Neural cell (in vitro differentiated cells): ENCODE measurements around the gene DBH. TPM values are rescaled to one million over a fixed set of nuclear protein-coding genes. Genes with fewer than 3 reads are reported as not detected.

Source experiments
- H2AFZ ChIP-seq: fragments of 200-600, 300-800 bp; sonication (generic), shearing (Covaris generic); 2 replicates; pipeline ENCODE4 v1.6.0; 2014; ENCODE audit warnings: low read depth, mild to moderate bottlenecking, antibody characterized with exemption, low read length, moderate library complexity
- H3F3A ChIP-seq: fragments of 200-600 bp; shearing (Covaris generic); 2 replicates; pipeline ENCODE4 v1.6.1; 2016; ENCODE audit warnings: mild to moderate bottlenecking, moderate library complexity, mixed read lengths, antibody characterized with exemption, low read length; ENCODE audit not compliant: insufficient read depth, poor library complexity, severe bottlenecking
- H3K27ac ChIP-seq: fragments of 200-600, 300-800 bp; sonication (generic), shearing (Covaris generic); 2 replicates; pipeline ENCODE4 v1.5.1; 2014; ENCODE audit warnings: mild to moderate bottlenecking, low read length, moderate library complexity
- H3K27me3 ChIP-seq: fragments of 300-800, 200-600 bp; sonication (generic), shearing (Covaris generic); 2 replicates; pipeline ENCODE4 v1.6.0; 2014; ENCODE audit warnings: mild to moderate bottlenecking, low read depth, low read length, moderate library complexity; ENCODE audit not compliant: insufficient read depth
- H3K36me3 ChIP-seq: fragments of 300-800, 200-600 bp; sonication (generic), shearing (Covaris generic); 2 replicates; pipeline ENCODE4 v1.5.1; 2014; ENCODE audit warnings: mild to moderate bottlenecking, antibody characterized with exemption, low read length, moderate library complexity; ENCODE audit not compliant: insufficient read depth
- H3K4me2 ChIP-seq: fragments of 300-800, 200-600 bp; sonication (generic), shearing (Covaris generic); 2 replicates; pipeline ENCODE4 v1.6.0; 2014; ENCODE audit warnings: mild to moderate bottlenecking, low read length
- H3K4me3 ChIP-seq: fragments of 300-800, 200-600 bp; sonication (generic), shearing (Covaris generic); 2 replicates; pipeline ENCODE4 v1.5.1; 2014; ENCODE audit warnings: mild to moderate bottlenecking, low read length, moderate library complexity
- H3K79me2 ChIP-seq: fragments of 200-600 bp; shearing (Covaris generic); replicated peaks from 2 replicates; pipeline ENCODE4 v1.6.0; 2014; ENCODE audit warnings: mild to moderate bottlenecking, low read length, moderate library complexity; ENCODE audit not compliant: insufficient read depth
- H3K9ac ChIP-seq: fragments of 300-800, 200-600 bp; sonication (generic), shearing (Covaris generic); 2 replicates; pipeline ENCODE4 v1.6.1; 2016; ENCODE audit warnings: mild to moderate bottlenecking, low read length, mixed read lengths
- H3K9me2 ChIP-seq: fragments of 200-600 bp; shearing (Covaris generic); 2 replicates; pipeline ENCODE4 v1.6.1; 2016; ENCODE audit warnings: mild to moderate bottlenecking, low read length, mixed read lengths; ENCODE audit not compliant: insufficient read depth
- H3K9me3 ChIP-seq: fragments of 200-600, 300-800 bp; sonication (generic), shearing (Covaris generic); 2 replicates; pipeline ENCODE4 v1.6.1; 2016; ENCODE audit warnings: mild to moderate bottlenecking, mixed run types, low read length, moderate library complexity, mixed read lengths
- H4K20me1 ChIP-seq: fragments of 200-600 bp; shearing (Covaris generic); 2 replicates; pipeline ENCODE4 v1.6.1; 2016; ENCODE audit warnings: mild to moderate bottlenecking, mixed run types; ENCODE audit not compliant: insufficient read depth
- EP300 ChIP-seq: fragments of 450-650 bp; conservative IDR thresholded peaks from 2 replicates; pipeline ENCODE4 v1.6.1; 2014; ENCODE audit warnings: antibody characterized with exemption, mild to moderate bottlenecking, moderate library complexity; ENCODE audit not compliant: poor library complexity, severe bottlenecking
- EZH2 ChIP-seq: fragments of 200-600, 300-800 bp; shearing (Covaris generic), sonication (generic); IDR thresholded peaks from 2 replicates; pipeline ENCODE4 v1.6.1; 2014; ENCODE audit warnings: antibody characterized with exemption, low read length, borderline replicate concordance, mild to moderate bottlenecking; ENCODE audit not compliant: insufficient read depth, poor library complexity, severe bottlenecking
- MXI1 ChIP-seq: fragments of 450-650 bp; conservative IDR thresholded peaks from 2 replicates; pipeline ENCODE4 v1.6.1; 2014; ENCODE audit warnings: antibody characterized with exemption, mild to moderate bottlenecking; ENCODE audit not compliant: poor library complexity, severe bottlenecking
- POLR2AphosphoS5 ChIP-seq: IDR thresholded peaks from 2 replicates; pipeline ENCODE4 v1.6.1; 2012
- RAD21 ChIP-seq: fragments of 450-650 bp; conservative IDR thresholded peaks from 2 replicates; pipeline ENCODE4 v1.6.1; 2014; ENCODE audit warnings: antibody characterized with exemption, mild to moderate bottlenecking, moderate library complexity
- REST ChIP-seq: IDR thresholded peaks from 2 replicates; pipeline ENCODE4 v1.6.1; 2012; ENCODE audit warnings: borderline replicate concordance
- SMC3 ChIP-seq: fragments of 450-650 bp; conservative IDR thresholded peaks from 2 replicates; pipeline ENCODE4 v1.6.1; 2014; ENCODE audit warnings: antibody characterized with exemption, mild to moderate bottlenecking, moderate library complexity; ENCODE audit not compliant: poor library complexity
- TAF1 ChIP-seq: IDR thresholded peaks from 2 replicates; pipeline ENCODE4 v1.6.1; 2012; ENCODE audit warnings: low read depth
- polyA plus RNA-seq: library from polyadenylated mRNA; depleted of rRNA; stranded (reverse); fragments of >200 nt; gene quantifications from 2 replicates; pipeline ENCODE4 v1.2.3, GENCODE V29; 2014
- TF ChIP-seq, protein P1 (sequence below): fragments of 450-650 bp; IDR thresholded peaks from 2 replicates; pipeline ENCODE4 v1.5.1; 2014; ENCODE audit warnings: antibody characterized with exemption, mild to moderate bottlenecking, moderate library complexity; ENCODE audit not compliant: poor library complexity, severe bottlenecking

Gene DBH
- polyA plus RNA-seq, 1 donor from 2014 or later, result not detected

- H3K27me3 ChIP-seq, result no peaks in the 10 kb centered on the region
- no peak overlapping the region for H3K27ac ChIP-seq
- H3K36me3 ChIP-seq, result no peaks in the 10 kb centered on the region
- no peak for TF ChIP-seq TAF1
- no peak for TF ChIP-seq POLR2AphosphoS5
- no peak for TF ChIP-seq RAD21
- TF ChIP-seq EP300, result no peak
- TF ChIP-seq SMC3, result no peak
- TF ChIP-seq EZH2, result no peak
- TF ChIP-seq REST, result no peak
- TF ChIP-seq, protein P1, sequence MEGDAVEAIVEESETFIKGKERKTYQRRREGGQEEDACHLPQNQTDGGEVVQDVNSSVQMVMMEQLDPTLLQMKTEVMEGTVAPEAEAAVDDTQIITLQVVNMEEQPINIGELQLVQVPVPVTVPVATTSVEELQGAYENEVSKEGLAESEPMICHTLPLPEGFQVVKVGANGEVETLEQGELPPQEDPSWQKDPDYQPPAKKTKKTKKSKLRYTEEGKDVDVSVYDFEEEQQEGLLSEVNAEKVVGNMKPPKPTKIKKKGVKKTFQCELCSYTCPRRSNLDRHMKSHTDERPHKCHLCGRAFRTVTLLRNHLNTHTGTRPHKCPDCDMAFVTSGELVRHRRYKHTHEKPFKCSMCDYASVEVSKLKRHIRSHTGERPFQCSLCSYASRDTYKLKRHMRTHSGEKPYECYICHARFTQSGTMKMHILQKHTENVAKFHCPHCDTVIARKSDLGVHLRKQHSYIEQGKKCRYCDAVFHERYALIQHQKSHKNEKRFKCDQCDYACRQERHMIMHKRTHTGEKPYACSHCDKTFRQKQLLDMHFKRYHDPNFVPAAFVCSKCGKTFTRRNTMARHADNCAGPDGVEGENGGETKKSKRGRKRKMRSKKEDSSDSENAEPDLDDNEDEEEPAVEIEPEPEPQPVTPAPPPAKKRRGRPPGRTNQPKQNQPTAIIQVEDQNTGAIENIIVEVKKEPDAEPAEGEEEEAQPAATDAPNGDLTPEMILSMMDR, result no peak
- no peak for TF ChIP-seq MXI1
- H3K9me3 ChIP-seq, result no peaks in the 10 kb centered on the region
- no peaks in the 10 kb centered on the region for H3K79me2 ChIP-seq
- no peak overlapping the region for H2AFZ ChIP-seq
- no peak overlapping the region for H3K9ac ChIP-seq
- no peaks in the 10 kb centered on the region for H3K9me2 ChIP-seq
- no peaks in the 10 kb centered on the region for H3F3A ChIP-seq
- H4K20me1 ChIP-seq, result no peaks in the 10 kb centered on the region
- H3K4me2 ChIP-seq, result no peak overlapping the region
- H3K4me3 ChIP-seq, result no peak overlapping the region
Measured at GRCh38 chr9:133642708-133643361, 6.7 kb downstream of the DBH start.

GRCh38 chr9:133643362-133643755, 7.2 kb downstream of the DBH start:
- Histone ChIP-seq H4K20me1 (no peaks in the 10 kb centered on the region), H2AFZ (no peak overlapping the region), H3K4me2 (no peak overlapping the region), H3K36me3 (no peaks in the 10 kb centered on the region), H3F3A (no peaks in the 10 kb centered on the region), H3K27me3 (no peaks in the 10 kb centered on the region), H3K4me3 (no peak overlapping the region), H3K27ac (no peak overlapping the region), H3K9me3 (no peaks in the 10 kb centered on the region), H3K9ac (no peak overlapping the region), H3K9me2 (no peaks in the 10 kb centered on the region), H3K79me2 (no peaks in the 10 kb centered on the region)
- TF ChIP-seq, protein P1, result no peak
- no peak for TF ChIP-seq MXI1
- no peak for TF ChIP-seq SMC3
- no peak for TF ChIP-seq EP300
- TF ChIP-seq POLR2AphosphoS5, result no peak
- no peak for TF ChIP-seq TAF1
